Stimulated activated CD4-positive, alpha-beta T cell treated with anti-CD3 and anti-CD28 coated beads, Interleukin-1b, Interleukin-23, amount 100 ng/mL, for 4 hours (primary cell): Measurements from ENCODE around the gene MATN4.
"Not testable (repeated sequence)": the region's sequence is repeated elsewhere in the genome, so short reads cannot be mapped to it uniquely, and the experiment has no call there.

Source experiments
- DNase-seq, 2 donors: peaks; one replicate each; pipeline ENCODE4 v3.0.0-alpha.2; 2020; ENCODE audit warnings: low read depth in 2 of 2

Gene MATN4, protein sequence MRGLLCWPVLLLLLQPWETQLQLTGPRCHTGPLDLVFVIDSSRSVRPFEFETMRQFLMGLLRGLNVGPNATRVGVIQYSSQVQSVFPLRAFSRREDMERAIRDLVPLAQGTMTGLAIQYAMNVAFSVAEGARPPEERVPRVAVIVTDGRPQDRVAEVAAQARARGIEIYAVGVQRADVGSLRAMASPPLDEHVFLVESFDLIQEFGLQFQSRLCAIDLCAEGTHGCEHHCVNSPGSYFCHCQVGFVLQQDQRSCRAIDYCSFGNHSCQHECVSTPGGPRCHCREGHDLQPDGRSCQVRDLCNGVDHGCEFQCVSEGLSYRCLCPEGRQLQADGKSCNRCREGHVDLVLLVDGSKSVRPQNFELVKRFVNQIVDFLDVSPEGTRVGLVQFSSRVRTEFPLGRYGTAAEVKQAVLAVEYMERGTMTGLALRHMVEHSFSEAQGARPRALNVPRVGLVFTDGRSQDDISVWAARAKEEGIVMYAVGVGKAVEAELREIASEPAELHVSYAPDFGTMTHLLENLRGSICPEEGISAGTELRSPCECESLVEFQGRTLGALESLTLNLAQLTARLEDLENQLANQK

DNA sequence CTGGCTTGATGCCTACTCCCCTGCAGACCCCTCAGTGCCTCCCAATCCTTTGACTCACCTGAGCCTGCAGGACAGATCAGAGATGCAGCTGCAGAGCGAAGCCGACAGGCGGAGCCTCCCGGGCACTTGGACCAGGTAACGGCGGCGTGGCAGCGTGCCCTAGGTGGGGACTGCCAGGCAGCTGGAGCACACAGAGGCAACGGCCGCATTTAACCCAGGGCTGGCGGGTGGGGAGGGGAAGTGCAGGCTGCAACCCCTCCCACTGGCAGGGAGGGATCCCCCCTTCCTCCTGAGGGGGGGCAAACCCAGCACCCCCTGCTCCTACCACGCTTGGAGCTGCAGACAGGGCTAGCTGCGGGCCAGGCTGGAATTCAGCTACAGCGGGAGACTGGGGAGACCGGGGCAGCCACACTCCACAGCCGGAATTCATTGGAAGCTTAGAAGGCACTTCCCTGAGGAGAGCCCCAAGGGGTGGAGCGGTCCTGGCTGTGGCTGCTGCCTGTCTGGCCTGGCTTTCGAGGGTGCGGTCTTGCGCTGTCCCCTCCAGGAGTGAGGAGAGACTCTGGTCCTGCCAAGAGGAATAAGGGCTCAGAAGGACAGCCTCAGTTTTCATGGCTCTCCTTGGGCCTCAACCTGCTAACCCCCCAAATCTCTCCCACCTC, at the start of gene MATN4:
Gene MATN4 (minus strand): TSS at position 183 of the 662 bp plus-strand sequence. CDS start 2,717 bp downstream, outside the sequence.
- no peak for DNase-seq

DNA sequence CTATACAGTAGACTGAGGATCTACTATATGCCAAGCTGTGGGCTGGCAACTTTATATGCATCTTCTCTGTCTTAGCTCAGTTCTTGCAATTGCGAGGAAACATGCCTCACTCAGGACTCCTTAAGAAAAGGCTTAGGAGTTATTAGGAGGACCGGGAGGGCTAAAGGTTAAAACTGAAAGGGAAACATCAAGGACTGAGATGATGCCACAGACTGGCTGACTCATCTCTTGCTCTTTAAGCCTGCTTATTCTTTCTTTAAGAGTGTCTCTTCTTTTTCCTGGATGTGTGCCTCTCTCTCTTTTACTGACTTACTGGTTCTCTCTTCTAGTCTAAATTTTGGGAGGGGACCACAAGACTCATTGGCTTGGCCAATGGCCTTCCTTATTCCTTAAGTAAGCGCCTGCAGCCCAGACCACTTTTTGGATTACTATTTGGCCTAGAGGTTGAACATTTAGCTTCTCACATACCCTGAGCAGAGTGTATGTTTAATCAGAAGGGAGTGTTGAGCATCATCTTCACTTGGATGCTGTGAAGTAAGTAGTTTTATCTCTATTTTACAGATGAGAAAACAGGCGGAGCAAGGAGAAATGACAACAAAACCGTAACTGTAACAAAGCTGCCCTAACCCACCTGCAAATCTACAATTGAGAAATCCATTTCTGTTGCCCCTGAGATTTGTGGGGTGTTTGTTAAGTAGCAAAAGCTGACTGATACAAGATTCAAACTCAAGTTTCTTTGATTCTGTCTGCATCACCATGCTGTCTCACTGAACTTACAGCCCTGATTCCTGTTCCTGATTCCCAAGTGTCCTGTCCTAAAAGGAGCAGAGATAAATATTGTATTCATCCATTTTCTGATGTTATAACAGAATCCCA, 47.3 kb upstream of the MATN4 start:
- no peak for DNase-seq

DNA sequence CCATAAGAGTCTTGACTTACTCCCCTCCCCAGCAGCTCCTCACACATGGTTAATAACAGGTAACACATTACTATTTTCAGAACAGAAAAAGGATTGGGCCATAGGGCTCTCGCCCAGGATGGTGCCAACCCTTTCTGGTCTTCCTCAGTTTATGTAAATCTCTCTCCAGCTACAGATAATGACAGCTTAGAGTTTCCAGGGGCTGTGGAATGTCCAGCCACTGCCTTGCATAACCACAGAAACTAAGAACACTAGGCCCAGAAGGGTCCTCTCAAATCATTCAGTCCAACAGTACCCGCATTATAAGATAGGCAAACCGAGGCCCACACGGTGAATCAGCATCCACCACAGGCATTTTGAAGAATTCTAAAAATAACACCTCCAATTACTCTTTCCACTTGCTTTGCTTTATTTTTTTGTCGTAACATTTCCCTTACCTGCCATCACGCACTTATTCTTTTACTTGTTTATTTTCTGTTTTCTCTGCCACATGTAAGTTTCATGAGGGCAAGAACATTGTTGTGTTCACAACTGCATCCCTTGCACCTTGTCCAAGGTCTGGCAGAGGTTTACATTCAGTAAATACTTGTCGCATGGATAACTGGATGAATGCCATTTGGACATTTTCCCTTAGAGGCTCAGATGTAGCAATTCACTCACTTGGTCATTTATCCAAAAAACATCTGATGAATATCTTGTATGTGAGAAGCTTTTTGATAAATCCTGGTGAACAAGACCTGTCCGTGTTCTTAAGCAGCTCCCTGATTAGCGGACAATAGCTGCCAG, 46.5 kb upstream of the MATN4 start:
- no peak for DNase-seq

DNA sequence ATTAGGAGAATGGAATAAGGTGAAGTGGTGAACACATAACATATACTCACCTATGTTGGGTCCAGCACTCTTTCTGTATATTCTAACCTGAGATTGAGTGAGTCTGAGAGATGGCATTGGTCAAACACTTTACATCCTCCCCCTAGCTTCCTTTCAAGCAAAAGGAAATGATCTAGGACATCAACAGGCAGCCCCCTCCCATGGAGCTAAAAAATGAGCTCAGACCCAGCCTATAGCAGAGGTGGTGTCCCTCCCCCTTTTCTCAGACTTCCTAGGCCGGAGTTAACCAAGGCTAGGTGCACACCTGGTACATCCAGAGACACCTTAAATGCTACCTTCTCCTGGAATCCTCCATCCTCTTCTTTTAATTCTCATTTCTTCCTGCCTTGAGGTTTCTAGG, 45.6 kb upstream of the MATN4 start:
- DNase-seq, result no peak

DNA sequence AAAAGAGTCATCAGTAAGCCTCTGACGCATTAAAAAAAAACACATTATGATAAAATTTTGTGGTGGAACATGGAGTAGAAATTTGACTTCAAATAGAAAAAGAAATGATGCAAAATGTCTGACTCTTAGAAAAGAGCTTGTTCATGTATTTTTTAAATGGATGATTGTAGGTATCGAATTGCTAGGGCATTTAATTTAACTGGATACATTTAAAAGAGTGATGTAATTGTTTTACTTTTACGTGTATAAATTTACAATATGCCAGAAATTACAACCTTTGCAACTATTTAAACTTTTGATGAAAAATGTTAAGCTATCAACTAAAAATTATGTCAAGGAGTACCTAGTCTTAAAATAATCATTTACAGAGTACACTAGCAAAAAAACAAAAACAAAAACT, 44.6 kb upstream of the MATN4 start:
- no peak for DNase-seq

DNA sequence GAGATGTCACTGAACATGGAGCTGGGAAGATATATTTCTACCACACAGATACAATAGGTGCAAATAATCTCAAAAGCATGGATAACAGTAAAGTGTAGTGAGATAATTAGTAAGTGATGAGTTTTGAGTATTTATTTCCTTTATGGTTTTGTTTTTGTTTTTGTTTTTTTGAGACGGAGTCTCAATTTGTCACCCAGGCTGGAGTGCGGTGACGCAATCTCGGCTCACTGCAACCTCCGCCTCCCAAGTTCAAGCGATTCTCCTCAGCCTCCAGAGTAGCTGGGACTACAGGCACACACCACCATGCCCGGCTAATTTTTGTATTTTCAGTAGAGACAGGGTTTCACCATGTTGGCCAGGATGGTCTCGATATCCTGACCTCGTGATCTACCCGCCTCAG, 42.7 kb upstream of the MATN4 start:
- not testable (repeated sequence) for DNase-seq

DNA sequence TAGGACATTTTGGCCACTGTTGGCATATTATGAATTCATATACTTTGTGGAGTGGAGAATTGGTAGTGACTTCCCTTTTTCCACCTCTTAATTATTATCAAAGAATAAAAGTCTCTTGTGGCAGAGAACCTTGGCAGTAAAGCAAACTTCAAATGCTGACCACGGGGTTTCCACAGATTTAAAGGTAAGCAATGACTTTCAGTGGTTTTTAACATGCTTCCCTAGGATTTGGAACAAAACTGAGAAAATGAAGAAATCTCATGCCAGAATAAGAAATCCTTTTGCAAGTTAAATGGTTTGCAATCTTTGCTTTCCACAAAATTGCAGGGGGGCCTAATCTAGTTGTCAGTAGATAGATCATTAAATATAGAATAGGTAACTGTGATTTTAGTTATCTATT, 42.1 kb upstream of the MATN4 start:
- no peak for DNase-seq

DNA sequence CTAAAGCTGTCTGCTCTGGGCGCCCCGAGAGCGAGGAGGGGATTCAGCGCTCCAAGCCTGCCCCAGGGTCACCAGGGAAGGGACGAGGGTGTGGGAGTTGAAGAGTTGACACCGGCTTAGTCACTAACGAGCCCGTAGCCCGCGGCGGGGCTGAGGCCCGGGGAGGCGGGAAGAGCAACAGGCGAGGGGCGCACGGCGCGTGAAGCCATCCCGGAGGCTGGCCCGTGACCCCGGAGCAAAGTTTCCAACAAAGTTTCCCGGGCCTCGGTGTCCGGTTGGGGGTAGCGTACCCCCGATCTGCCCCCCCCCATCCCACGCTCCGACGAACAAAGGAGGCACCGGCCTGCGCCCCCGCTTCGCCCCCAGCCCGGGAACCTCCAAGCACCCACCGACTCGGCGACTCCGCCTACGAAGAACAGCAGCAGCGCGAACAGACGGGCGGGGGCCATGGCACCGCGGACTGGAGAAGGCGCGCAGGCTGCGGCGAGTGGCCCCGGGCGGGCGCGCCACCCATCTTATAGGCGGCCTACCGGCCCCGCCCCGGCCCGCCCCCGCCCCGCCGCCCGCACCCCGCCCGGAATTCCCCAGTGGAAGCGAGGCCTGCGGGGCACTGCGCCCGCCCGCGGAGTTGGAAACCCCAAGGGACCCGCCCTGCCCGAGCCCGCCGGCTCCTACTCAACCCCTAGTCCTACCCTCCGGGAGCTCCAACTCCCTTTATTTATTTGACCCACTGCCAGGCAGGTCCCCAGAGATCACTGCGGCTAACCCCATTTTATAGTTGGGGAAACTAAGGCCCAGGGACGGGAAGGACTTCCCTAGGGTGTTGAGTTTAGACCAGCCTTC, 40.1 kb upstream of the MATN4 start, which contains the start of gene SDC4:
Gene SDC4 (minus strand): TSS at position 489 of the 843 bp plus-strand sequence. CDS start 40 bp downstream, at position 449.
- peak; percentile 63 to 66 for DNase-seq

DNA sequence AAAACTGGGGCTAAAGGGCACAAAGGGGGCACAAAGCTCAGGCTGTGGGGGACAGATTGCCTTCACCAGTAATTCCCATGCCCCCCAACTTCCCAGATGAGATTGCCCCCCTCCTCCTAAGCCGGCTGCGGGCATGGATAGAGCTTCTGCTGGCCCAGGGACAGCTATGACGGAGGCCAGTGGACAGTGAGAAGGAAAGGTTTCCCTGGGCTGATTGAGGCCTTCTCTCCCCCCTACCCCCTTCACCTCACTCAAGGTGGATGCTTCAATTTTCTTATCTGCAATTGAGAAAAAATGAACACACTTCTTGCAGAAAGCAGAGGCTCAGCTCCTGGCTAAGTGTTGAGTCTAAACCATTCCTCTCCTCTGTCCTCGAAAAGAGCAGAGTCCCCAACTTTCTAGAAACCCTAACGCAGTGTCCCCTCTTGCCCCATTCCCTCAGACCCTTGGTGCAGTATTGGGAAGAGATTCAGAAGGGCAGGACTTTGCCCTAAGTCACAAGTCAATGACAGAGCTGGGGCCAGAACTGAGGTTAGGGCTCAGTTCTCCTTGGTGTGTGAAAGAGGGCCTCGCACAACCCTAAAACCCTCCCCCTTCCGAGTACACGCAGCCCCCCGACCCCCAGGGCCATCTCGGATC, 39.3 kb upstream of the MATN4 start:
- DNase-seq, result no peak

DNA sequence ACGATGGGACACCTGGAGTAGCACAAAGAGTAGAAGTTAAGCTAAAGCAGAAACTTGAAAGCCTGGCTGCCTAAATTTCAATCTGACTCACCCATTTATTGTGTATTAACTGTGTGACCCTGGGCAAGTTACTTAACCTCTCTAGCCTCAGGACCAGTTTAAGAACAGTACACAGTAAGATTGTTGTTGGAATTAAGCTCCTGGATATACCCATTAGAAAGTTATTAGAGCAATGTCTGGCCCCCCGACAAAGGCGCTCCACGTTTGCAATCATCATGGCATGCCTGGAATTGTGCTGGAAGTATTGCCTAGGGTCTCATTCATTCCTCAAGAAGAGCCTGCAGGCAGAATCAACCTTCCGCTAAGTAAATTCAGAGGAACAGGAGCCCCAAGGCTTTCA, 38.8 kb upstream of the MATN4 start:
- DNase-seq, result no peak

DNA sequence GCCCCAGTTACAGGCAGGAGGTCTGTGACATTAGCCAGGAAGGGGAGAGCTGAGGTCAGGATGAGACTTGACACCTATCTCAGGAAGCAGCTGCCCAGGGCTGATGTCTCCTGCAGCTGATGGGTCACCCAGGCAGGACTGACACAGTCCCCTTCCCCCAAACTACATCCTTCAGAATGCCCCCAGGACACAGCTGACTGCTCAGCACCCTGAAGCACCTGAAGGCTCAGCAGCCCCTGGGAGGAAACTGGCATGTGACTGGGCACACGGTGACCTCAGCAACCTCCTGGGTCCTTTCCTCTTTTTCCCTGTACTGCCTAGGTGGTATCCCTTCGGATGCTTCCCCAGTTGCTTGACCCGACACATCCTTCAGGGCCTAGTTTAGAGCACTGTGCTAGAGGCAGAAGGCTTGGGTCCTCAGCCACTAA, 38.2 kb upstream of the MATN4 start:
- DNase-seq, result no peak

DNA sequence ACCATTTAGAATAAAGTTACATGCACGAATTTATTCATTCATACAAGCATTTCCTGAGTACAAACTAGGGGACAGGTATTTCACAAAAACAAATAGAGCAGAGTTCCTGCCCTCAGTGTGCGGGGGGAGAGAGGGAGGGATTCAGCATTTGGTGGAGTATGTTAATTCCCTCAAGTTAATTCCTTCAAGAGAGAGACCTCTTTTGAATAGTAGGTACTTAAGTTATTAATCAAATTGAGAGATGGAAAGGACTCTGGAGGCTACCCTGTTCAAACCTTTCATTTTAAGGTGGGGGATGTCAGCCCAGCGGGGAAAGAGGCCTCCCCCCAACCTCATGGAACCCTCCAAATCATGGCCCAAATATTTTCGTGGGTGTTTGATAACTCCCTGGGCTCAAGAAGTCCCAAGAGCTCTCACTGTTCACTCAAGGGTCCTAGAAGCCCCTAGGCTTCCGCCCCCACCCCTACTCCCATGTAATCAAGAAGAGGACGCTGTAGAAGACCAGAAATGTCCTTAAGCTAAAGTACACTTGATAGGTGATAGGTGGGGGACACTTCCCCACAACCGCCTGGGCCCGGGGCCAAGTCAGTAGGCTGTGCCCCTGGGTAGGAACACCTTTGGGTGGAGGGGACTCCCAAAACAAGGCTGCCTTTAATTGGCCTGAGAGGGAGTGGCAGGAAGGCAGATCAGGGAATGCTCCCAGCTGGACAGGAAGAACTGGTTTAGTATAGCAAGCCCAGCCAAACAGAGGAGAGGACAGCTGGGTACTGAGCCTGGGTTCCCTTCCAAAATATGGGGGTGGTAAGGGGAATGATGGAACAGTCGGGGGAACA, 37.2 kb upstream of the MATN4 start:
- DNase-seq, result no peak

DNA sequence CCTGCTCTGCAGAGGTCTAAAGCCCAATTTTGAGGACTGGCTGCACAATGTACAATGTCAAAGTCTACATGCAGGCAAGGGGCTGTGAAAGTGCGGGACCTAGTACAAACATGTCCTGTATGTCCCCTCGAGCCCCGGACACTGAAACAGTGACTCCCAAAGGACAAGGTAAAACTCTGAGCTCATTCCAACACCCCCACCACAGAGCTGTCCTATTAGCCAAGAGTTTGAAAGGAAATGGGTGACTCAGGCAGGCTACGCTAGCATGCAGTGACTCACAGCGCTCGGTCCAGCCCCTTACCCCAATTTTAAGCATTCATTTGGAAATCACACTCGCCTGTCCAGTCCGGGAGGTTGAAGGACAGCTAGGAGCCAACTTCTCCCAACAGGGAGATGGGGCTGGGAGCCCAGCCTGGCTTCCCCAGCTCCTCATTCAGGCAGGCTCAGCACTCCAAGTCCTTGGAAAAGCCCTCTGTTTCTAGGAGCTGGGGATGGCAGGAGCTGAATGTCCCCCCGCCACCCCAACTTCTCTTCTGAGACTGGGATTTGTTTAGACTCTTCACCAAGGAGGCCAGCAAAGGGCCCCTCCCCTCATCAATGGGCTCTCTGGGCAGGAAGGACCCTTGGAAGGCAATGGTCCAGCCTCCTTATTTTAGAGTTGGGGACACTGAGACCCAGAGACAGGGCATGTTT, 36.2 kb upstream of the MATN4 start:
- DNase-seq, result no peak

DNA sequence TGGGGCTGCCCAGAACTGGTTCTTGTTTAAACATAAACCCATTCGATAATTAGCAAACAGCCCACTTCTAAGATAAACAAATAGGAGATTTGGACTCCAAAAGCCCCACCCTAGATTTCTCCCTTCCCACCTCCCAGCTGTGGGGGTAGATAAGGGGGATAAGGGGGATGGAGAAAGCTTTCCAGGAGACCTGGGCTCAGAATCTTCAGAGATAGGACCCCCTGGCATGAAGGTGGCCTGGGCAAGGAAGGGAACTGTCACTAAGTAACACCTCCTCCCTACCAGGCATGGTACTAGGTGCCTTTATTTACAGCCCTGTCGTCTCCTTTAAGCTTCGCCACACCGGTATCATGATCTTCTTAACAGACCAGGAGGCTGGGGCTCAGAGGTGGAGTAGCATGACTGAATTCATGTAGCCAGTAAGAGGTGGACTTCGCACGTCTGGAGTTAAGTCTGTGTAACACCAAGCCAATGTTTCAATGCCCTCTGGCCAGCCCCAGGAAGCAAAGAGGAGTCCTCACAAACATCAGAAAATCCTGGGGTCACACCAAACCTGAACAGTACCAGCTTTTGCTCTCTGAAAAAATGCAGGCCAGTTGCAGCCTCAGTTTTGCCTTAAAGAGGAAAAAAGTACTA, 35.6 kb upstream of the MATN4 start:
- no peak for DNase-seq

DNA sequence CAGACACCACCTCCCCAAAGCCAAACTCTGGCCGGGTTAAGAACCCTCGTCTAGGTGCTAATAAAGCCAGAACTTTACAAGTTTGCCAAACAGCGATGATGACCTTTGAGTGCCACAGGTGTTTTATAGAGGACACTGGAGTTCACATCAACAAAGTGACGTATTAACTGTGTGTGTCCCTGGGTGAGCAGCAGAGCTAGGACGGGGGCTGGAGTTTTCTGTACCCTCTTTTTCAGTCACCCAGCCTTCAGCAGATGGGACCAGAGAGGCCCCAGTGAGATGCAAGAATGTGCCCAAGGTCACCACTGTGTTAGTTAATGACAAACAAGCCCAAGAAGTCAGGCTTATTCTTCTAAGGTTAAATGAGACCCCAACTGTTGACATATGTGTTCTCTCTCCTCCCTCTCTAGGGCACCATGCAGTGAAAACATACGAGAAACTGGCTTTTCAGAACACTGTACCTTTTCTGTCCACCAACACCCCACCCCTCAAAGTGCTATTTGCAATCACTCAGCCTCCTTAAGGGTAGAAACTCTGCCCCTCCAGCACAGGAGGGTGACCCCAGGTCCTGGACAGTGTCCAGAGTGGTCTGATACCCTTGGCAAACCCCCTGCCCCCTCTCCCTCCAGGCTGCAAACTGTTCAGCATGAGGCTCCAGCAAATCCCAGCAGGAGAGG, 34.9 kb upstream of the MATN4 start:
- no peak for DNase-seq

DNA sequence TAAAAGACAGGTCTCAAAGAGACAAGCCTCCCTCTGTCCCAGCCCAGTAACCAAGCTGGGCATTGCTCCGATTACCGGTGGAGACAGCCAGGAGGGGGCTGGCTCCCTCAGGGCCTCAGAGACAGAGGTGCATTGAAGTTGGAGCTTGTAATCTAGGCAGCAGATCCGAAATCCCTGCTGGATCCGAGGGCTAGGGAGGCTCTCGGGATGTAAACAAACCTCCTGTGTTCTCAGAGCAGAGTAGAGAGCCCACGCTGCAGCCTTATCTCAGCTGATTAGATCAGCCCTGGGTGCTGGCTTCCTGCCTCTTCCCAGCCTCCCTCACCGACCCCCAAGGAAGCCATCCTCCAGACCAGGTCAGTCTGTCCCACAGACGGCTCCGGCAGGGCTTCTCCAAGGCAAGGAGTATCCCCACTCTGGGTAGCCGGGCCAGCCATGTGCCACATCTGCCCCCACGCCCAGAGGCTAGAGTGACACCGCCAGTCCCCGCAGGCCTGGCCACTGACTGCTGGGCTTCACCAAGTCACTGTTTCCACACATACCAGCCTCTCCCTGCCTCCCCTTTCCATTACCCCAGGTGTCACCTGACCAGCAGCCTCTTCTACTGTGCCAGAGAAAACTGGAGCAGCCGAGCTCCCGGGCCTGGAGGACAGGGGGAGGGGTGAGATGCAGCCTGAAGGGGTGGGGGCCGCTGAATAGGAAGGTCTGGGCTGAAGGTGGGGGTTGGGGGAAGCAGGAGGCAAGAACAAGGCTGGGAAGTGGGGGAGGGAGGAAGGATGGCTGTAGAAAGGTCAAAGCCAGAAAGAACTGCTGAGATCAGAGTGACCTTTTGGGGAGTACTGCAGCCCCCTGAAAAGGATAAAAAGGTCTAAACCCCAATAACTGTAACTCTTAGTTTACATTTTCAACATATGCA, 34.1 kb upstream of the MATN4 start:
- DNase-seq, result no peak
